ENCODE data around the gene CAPZB. TPM values are rescaled to one million over a fixed set of nuclear protein-coding genes. Genes with fewer than 3 reads are reported as not detected.

The CAPZB gene
- total RNA-seq, 1 experiment from 2014 or later = 348 TPM

GRCh38 chr1:19382222-19382621 is 103.1 kb downstream of the CAPZB start:
- Histone ChIP-seq H2BK15ac (ENCODE audit: low read depth, low read length) (no peak overlapping the region), H2AFZ (ENCODE audit: low read length) (no peak overlapping the region), H3K23me2 (ENCODE audit: insufficient read length, low read depth, low read length, poor library complexity, severe bottlenecking) (no peaks in the 10 kb centered on the region), H3K23ac (ENCODE audit: insufficient read length, low read depth, low read length) (no peak overlapping the region), H3K27me3 (ENCODE audit: insufficient read depth, low read length) (no peaks in the 10 kb centered on the region), H4K91ac (ENCODE audit: insufficient read length, low read depth, low read length) (no peak overlapping the region), H3K9ac (ENCODE audit: extremely low read depth, insufficient read length, low read length) (no peak overlapping the region), H4K20me1 (ENCODE audit: control insufficient read depth, insufficient read depth, insufficient read length) (no peaks in the 10 kb centered on the region), H2BK120ac (ENCODE audit: low read depth, low read length, poor library complexity, severe bottlenecking) (no peak overlapping the region), H3K14ac (ENCODE audit: insufficient read depth, low read length) (no peak overlapping the region), H3K4me2 (ENCODE audit: insufficient read depth, insufficient read length, low read length) (no peak overlapping the region), H3K18ac (ENCODE audit: insufficient read length, low read depth, low read length) (no peak overlapping the region), H3K4ac (ENCODE audit: low read depth, low read length) (no peak overlapping the region), H2BK12ac (ENCODE audit: insufficient read length, low read depth, low read length) (no peak overlapping the region), H3K4me1 (ENCODE audit: insufficient read depth, low read length) (no peaks in the 10 kb centered on the region), H4K8ac (replicated peaks; ENCODE audit: insufficient read length, low read depth, low read length) (no peak overlapping the region), H3K9me3 (ENCODE audit: control insufficient read depth, low read depth, low read length) (no peaks in the 10 kb centered on the region), H3K79me2 (ENCODE audit: insufficient read depth, low read length) (no peaks in the 10 kb centered on the region), H2AK5ac (ENCODE audit: insufficient read length, low read length) (no peak overlapping the region), H2BK5ac (ENCODE audit: insufficient read length, low read length) (no peak overlapping the region), H3K56ac (ENCODE audit: insufficient read length, low read depth, low read length) (no peak overlapping the region), H3K79me1 (ENCODE audit: insufficient read depth, low read depth, low read length, poor library complexity, severe bottlenecking) (no peaks in the 10 kb centered on the region), H2BK20ac (ENCODE audit: low read depth, low read length, poor library complexity, severe bottlenecking) (no peak overlapping the region), H4K5ac (ENCODE audit: insufficient read length, low read depth, low read length) (no peak overlapping the region), H3K27ac (ENCODE audit: insufficient read length, low read depth, low read length) (no peak overlapping the region), H3T11ph (ENCODE audit: low read length) (no peak overlapping the region)
- Mint-ChIP-seq H3K4me1 (no peaks in the 10 kb centered on the region), H3K36me3 (ENCODE audit: insufficient read depth in 1 of 3, low read depth in 3 of 3) (peaks cover 23 to 63% (median 47%) of the 10 kb centered on the region in 3 experiments; a peak in 6 of 7 replicates), H3K27me3 (ENCODE audit: low read depth) (no peaks in the 10 kb centered on the region; the same call in 1 of the 2 replicates), H3K27ac (no peak overlapping the region), H3K9me3 (no peaks in the 10 kb centered on the region), H3K4me3 (no peak overlapping the region)
- DNase-seq = no peak
- no CpG with 5 or more reads among the region's 4 CpGs for WGBS (ENCODE audit: extremely low coverage, insufficient read length, low lambda C conversion rate)
- no peak for TF ChIP-seq CTCF (conservative IDR thresholded peaks at IDR 0.05)

All from H9 (cell line).